IPS-18c (cell line): ENCODE data around the gene SHC2.
"Not testable (repeated sequence)": the region's sequence is repeated elsewhere in the genome, so short reads cannot be mapped to it uniquely, and the experiment has no call there.

Source experiments
- H3K4me3 ChIP-seq: 2 replicates; pipeline ENCODE4 v1.7.0; 2013; ENCODE audit warnings: low read depth, mild to moderate bottlenecking, low read length, moderate library complexity; ENCODE audit not compliant: insufficient read depth
- H3K9me3 ChIP-seq: one replicate; pipeline ENCODE4 v1.6.1; 2013; ENCODE audit warnings: mild to moderate bottlenecking, low read length, moderate library complexity; ENCODE audit not compliant: control insufficient read depth, insufficient read depth

SHC2 gene

DNA sequence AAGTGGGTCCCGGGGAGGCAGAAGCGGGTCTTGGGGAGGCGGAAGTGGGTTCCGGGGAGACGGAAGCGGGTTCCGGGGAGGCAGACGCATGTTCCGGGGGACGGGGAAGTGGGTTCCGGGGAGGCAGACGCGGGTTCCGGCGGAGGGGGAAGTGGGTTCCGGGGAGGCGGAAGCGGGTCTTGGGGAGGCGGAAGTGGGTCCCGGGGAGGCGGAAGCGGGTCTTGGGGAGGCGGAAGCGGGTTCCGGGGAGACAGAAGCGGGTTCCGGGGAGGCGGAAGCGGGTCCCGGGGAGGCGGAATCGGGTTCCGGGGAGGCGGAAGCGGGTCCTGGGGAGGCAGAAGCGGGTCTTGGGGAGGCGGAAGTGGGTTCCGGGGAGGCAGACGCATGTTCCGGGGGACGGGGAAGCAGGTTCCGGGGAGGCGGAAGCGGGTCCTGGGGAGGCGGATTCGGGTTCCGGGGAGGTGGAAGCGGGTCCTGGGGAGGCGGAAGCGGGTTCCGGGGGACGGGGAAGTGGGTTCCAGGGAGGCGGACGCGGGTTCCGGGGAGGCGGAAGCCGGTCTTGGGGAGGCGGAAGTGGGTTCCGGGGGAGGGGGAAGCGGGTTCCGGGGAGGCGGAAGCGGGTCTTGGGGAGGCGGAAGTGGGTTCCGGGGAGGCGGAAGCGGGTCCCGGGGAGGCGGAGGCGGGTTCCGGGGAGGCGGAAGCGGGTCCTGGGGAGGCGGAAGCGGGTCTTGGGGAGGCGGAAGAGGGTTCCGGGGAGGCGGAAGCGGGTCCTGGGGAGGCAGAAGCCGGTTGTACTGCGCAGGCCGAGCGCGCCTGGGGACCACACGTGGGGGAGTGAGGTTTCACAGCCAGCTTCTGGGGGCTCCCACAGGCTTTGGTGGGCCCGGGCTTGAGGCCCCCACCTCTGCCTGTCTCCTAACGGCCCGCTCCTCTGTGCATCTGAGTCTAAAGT is 2.5 kb downstream of the SHC2 start:
- no peak overlapping the region for H3K4me3 ChIP-seq
- no peaks in the 10 kb centered on the region for H3K9me3 ChIP-seq

DNA sequence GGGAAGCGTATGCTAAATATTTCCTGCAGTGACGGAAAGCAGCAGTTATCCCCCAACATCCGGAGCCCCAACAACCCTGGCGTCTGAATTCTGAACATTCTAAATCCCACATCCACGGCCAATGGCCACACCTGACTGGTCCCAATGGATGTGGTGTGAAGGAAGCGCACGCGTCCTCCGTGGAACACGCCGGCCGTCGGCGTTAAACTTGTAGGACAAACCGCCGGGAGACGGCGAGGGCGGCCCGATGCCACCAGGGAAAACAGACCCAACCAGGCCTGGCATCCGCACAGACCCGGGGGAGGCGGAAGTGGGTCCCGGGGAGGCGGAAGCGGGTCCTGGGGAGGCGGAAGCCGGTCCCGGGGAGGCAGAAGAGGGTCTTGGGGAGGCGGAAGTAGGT is 3.2 kb downstream of the SHC2 start:
- no peak overlapping the region for H3K4me3 ChIP-seq
- H3K9me3 ChIP-seq = no peaks in the 10 kb centered on the region

GRCh38 chr19:456547-457110 is 4.2 kb downstream of the SHC2 start:
- no peaks in the 10 kb centered on the region for H3K9me3 ChIP-seq
- H3K4me3 ChIP-seq = no peak overlapping the region

- Histone ChIP-seq H3K9me3 (no peaks in the 10 kb centered on the region), H3K4me3 (no peak overlapping the region)
Measured at GRCh38 chr19:455851-456546, 4.8 kb downstream of the SHC2 start.

DNA sequence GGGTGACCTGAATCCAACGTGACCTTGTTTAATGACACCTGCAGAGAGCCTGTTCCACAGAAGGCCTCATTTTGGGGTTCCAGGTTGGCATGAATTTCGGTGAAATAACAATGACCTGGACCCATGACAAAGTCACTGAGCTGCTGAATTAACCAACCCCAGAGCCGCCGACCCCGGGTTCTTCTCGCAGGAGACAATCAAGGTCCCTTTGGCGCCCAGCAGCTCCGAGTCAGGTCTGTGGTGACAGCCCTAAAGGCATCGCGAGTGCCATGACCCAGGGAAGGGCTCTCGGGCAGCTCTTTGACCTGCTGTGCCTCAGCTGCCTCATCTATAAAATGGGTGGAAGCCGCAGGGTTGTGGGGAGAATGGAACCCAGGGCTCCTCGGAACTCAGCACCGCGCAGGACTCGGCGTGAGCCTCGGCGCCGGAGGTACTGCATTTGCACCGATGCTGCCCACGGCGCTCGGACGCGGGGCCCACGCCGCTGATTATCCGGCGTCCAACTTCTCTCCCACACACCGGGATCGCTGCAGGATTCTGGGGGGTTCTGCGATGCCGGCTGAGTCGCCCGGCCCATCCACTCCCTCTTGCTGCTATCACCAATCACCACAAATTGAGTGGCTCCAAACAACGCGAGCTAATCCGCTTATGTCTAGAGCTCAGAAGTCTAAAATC is 5.7 kb downstream of the SHC2 start:
- H3K9me3 ChIP-seq = no peaks in the 10 kb centered on the region

DNA sequence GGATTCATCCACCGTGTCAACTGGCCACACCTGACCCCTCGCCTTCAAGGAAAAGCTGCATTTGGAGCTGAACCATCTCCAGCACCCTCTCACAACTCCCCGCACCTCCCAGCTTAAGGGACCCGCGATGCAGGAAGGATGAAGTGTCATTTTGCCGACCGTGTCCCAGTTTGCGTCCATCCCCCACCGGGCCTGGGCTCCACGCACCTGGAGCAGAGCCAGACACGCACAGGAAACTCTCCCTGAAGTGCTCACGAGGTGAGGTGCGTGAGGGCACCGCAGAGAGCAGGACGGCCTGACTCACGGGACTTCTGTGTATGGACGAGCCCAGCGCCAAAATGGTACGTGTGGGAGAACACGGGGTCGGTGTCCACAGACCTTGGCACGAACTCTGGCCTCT is 7.2 kb downstream of the SHC2 start:
- Histone ChIP-seq H3K9me3 (no peaks in the 10 kb centered on the region), H3K4me3 (no peak overlapping the region)

More for the DNA sequence above, 5.7 kb downstream of the SHC2 start:
- H3K4me3 ChIP-seq = no peak overlapping the region

GRCh38 chr19:452829-453228 is 8.0 kb downstream of the SHC2 start:
- no peaks in the 10 kb centered on the region for H3K9me3 ChIP-seq

DNA sequence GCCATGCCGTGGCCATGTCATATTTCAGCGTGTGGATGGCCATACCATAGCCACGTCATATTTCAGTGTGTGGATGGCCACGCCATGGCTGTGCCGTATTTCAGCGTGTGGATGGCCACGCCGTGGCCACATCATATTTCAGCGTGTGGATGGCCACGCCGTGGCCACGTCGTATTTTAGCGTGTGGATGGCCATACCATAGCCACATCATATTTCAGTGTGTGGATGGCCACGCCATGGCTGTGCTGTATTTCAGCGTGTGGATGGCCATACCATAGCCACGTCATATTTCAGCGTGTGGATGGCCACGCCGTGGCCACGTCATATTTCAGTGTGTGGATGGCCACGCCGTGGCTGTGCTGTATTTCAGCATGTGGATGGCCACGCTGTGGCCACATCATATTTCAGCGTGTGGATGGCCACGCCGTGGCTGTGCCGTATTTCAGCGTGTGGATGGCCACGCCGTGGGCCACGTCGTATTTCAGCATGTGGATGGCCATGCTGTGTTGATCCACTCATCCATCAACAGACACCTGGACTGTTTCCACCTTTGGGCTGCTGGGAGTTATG is 9.8 kb downstream of the SHC2 start:
- H3K4me3 ChIP-seq, H3K9me3 ChIP-seq: not testable (repeated sequence)

More at GRCh38 chr19:452829-453228, 8.0 kb downstream of the SHC2 start:
- no peak overlapping the region for H3K4me3 ChIP-seq

- H3K4me3 ChIP-seq = no peak overlapping the region
- no peaks in the 10 kb centered on the region for H3K9me3 ChIP-seq
Measured at GRCh38 chr19:449916-450315, 10.9 kb downstream of the SHC2 start.

DNA sequence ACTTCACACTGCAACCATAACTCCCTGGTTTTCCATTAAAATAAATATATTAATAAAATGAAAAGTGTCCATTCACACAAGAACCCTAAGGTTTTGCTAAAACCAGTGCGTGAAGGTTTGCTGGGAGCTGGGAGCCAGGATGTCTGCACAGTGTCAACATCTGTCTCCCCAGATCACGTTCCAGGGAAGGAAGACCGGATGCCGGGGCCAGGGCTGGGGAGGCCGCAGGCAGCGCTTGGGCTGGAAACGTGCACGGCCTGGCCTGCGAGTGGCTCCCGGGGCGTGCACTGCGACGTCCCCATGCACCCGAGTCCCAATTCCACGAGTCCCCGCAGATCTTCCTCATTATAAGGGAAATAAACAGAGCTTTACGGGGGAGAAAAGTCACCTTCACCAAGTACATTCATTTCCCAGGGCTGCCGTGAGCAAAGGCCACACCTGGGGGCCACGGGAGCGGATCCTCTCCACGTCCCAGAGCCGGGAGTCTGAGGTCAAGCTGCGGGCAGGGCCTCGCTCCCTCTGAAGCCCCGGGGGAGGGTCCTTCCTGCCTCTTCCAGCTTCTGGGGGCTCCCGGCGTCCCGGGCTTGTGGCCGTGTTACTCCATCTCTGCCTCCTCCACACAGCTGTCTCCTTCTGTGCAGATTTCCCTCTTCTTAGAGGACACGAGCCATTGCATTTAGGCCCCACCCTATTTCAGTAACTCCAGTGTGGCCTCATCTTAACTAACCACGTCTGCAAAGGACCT is 12.8 kb downstream of the SHC2 start:
- no peaks in the 10 kb centered on the region for H3K9me3 ChIP-seq
- H3K4me3 ChIP-seq = no peak overlapping the region

GRCh38 chr19:447064-447426 is 13.8 kb downstream of the SHC2 start:
- Histone ChIP-seq H3K4me3 (no peak overlapping the region), H3K9me3 (no peaks in the 10 kb centered on the region)

- Histone ChIP-seq H3K4me3 (no peak overlapping the region), H3K9me3 (no peaks in the 10 kb centered on the region)
Measured at GRCh38 chr19:444677-445210, 16.1 kb downstream of the SHC2 start.

- H3K4me3 ChIP-seq = no peak overlapping the region
- no peaks in the 10 kb centered on the region for H3K9me3 ChIP-seq
Measured at GRCh38 chr19:443005-443404, 17.8 kb downstream of the SHC2 start.

- Histone ChIP-seq H3K4me3 (no peak overlapping the region), H3K9me3 (no peaks in the 10 kb centered on the region)
Measured at GRCh38 chr19:442085-442484, 18.7 kb downstream of the SHC2 start.

- H3K9me3 ChIP-seq = no peaks in the 10 kb centered on the region
- no peak overlapping the region for H3K4me3 ChIP-seq
Measured at GRCh38 chr19:441213-441836, 19.5 kb downstream of the SHC2 start.
